22Rv1 (cell line): ENCODE data around the gene SLC25A11.

ENCODE experiments used
- H3K27ac ChIP-seq: fragments of 450-650 bp; 2 replicates; pipeline ENCODE4 v1.5.1; 2017
- CTCF ChIP-seq: fragments of 450-650 bp; IDR thresholded peaks from 2 replicates; pipeline ENCODE4 v1.5.1; 2017; ENCODE audit warnings: mild to moderate bottlenecking
- ZFX ChIP-seq: fragments of 450-650 bp; IDR thresholded peaks from 2 replicates; pipeline ENCODE4 v1.6.1; 2017; ENCODE audit warnings: antibody characterized with exemption, borderline replicate concordance

The SLC25A11 gene

GRCh38 chr17:4895657-4896331 is 44.1 kb downstream of the SLC25A11 start:
- TF ChIP-seq ZFX, result no peak
- TF ChIP-seq CTCF, result peak; percentile 29; the same call in 1 of the 2 replicates
- H3K27ac ChIP-seq, result peak overlapping the region; percentile 98

GRCh38 chr17:4895121-4895520 is 44.7 kb downstream of the SLC25A11 start:
- TF ChIP-seq ZFX (no peak), CTCF (no peak)
- H3K27ac ChIP-seq, result peak overlapping the region; percentile 98; the same call in 1 of the 2 replicates

- TF ChIP-seq CTCF, result no peak
- no peak for TF ChIP-seq ZFX
- peak overlapping the region; percentile 98; the same call in 1 of the 2 replicates for H3K27ac ChIP-seq
These were observed 45.9 kb downstream of the SLC25A11 start for GRCh38 chr17:4893721-4894560.

- peak overlapping the region; percentile 18; the same call in 1 of the 2 replicates for H3K27ac ChIP-seq
- TF ChIP-seq CTCF, result no peak
- no peak for TF ChIP-seq ZFX
These were observed 46.6 kb downstream of the SLC25A11 start for GRCh38 chr17:4893272-4893671.

GRCh38 chr17:4892499-4893221 is 47.2 kb downstream of the SLC25A11 start:
- TF ChIP-seq CTCF (no peak), ZFX (no peak)
- peak overlapping the region; percentile 18; the same call in 1 of the 2 replicates for H3K27ac ChIP-seq

- no peak overlapping the region for H3K27ac ChIP-seq
- no peak for TF ChIP-seq ZFX
- TF ChIP-seq CTCF, result no peak
These were observed 48.1 kb downstream of the SLC25A11 start for GRCh38 chr17:4891411-4892410.
